22Rv1 (cell line): Measurements from ENCODE around the gene TNC.

Source experiments
- ZFX ChIP-seq: fragments of 450-650 bp; IDR thresholded peaks from 2 replicates; pipeline ENCODE4 v1.6.1; 2017; ENCODE audit warnings: antibody characterized with exemption, borderline replicate concordance
- TF ChIP-seq, protein P1 (sequence below): fragments of 450-650 bp; IDR thresholded peaks from 2 replicates; pipeline ENCODE4 v1.5.1; 2017; ENCODE audit warnings: mild to moderate bottlenecking

DNA sequence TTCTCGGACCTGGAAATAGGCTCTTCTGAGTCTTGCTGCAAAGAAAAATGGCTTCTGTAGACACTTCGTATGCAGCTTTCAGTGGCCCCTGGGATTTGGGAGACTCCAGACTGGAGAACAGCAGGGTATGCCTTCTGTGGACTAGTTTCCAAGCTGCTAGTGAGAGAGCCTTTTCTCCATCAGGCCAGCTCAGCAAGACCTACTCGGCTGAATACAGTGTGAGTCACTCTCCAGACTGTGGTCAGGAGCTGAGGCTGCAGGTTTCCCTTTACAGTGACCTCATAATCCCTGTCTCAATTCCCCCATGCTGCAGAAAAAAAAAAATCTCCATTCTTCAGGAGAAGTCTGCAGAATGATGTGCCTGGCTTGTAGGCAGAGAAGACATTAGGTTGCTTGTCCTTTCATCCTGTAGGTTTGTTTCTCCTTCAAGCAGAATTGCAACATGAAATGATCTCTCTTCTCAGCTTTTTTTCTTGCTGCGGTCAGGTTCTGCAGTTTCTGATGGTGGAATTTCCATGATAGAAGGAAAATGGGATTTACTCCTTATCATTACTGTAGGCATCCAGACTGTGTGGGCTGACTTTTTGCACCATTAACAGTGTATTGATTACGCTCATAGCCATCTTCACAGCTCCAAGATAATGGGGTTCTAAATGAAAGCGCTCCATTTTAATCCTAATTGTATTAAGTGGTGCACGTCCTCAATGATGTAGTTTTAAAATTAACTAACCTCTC is 109.3 kb downstream of the TNC start:
- TF ChIP-seq, protein P1, sequence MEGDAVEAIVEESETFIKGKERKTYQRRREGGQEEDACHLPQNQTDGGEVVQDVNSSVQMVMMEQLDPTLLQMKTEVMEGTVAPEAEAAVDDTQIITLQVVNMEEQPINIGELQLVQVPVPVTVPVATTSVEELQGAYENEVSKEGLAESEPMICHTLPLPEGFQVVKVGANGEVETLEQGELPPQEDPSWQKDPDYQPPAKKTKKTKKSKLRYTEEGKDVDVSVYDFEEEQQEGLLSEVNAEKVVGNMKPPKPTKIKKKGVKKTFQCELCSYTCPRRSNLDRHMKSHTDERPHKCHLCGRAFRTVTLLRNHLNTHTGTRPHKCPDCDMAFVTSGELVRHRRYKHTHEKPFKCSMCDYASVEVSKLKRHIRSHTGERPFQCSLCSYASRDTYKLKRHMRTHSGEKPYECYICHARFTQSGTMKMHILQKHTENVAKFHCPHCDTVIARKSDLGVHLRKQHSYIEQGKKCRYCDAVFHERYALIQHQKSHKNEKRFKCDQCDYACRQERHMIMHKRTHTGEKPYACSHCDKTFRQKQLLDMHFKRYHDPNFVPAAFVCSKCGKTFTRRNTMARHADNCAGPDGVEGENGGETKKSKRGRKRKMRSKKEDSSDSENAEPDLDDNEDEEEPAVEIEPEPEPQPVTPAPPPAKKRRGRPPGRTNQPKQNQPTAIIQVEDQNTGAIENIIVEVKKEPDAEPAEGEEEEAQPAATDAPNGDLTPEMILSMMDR: no peak
- TF ChIP-seq ZFX: no peak
